NCI-H345 treated with DMSO at 0.1 percent for 48 hours (cell line): ENCODE results near the gene PDZD2.
"Not testable (repeated sequence)": the region's sequence is repeated elsewhere in the genome, so short reads cannot be mapped to it uniquely, and the experiment has no call there.

Experiments
- DNase-seq: peaks from one replicate; lab custom pipeline; 2025; ENCODE audit not compliant: unreplicated experiment; lab: John Stamatoyannopoulos, UW

Gene PDZD2

DNA sequence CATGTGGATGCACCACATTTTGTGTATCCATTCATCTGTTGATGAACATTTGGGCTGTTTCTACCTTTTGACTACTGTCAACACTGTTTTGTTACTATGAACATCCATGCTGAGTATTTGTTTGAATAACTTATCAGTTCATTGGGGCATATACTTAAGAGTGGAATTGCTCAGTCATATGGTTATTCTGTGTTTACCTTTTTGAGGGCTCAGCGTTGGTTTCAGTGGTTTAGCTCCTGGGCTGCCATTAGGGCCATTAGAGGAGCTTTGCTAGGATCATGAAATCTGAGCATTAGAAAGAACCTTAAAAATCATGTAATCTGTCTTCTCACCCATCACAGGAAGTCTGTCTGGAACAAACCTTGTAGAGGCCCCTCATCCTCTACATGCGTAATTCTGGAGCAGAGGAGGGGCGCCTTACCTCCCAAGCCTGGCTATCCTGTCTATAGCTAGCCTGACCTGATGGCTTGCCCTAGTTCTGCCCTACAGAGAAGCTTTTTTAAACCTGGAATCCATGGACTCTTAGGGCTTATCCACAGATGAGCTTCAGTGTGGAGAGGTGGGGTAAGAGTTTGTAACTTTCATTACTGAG, 92.9 kb downstream of the PDZD2 start:
- DNase-seq: no peak

DNA sequence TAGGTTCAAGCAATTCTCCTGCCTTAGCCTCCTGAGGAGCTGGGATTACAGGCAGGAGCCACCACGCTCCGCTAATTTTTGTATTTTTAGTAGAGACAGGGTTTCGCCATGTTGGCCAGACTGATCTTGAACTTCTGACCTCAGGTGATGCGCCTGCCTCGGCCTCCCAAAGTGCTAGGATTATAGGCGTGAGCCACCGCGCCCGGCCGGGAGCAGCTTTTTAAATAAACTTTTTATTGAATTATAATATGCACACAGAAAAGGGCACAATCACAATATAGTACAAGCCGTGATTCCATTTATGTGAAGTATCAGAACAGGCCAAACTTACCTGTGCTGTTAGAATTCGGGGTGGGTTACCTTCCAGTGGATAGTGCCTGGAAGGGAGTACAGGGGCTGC, 93.9 kb downstream of the PDZD2 start:
- DNase-seq: not testable (repeated sequence)

DNA sequence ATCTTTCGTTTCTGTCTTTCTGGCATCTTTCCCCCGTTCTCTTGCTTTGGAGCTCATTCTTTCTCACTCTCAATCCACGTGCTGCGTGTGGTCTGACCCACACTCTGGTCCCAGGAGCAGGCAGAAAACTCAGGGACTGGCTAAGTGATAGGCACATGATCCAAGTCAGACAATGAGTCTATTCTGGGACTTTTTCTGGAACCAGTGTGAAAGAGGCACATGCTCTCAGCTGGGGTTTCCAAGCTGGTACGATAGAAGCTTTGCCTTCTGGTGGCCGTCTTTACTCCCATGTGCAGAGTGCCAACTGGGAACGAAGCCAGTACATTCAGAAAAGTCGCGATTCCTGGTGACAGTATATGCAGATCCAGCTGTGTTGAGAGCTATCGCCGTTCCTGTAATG, 94.4 kb downstream of the PDZD2 start:
- no peak for DNase-seq

DNA sequence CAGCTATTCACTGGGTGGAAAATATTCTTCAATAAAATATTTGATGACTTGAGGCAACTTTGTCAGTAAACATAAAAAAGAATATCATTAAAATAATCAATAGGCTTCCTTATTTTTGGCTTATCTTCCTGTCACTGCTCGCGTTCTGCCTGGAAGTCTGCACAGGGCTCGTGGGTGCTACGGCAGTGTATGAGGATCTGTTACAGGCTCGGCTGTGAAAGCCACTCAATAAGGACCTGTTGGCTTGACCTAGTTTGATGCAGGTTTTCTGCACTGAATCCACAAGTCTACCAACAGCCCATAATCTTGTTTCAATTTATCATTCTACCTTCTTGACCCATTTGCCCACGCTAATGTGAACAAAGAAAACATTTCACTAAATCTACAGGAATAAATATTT, 97.2 kb downstream of the PDZD2 start:
- DNase-seq: no peak

DNA sequence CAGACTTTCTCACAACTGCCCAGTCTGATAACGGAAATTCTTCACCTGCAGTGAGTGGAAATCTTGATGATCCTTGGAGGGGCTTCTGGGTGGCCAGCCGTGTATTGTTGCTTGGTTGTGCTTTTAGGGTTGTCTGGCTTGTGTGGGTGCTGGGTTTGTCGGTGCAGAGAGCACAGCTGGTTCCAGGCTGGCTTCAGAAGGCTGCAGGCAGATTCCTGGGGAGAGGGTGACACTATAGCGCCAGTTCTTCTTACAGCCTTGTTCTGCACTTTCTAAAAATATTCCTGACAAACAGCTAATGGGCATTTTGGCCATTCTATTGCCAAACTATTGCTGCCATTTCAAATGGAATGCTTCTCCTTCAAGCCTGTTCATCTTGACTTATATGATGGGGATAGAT, 99.3 kb downstream of the PDZD2 start:
- no peak for DNase-seq

DNA sequence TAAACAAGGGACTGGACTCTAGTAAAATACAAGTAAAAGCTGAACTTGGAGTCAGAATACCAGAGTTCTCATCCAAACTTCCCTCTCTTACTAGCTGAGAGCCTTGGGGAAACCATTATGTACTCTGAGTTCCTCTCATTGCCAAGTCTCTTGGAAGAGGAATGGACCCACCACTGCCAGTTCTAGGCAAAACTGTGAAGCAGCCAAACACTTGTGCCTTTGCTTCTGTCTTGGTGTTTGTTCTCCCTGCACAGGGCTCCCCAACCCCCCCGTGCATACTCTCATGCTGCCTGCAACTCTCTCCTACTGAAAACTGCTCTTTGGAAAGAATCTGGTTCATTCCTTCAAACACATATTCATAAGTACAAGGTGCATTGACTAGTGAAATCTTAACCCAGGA, 102.6 kb downstream of the PDZD2 start:
- DNase-seq: no peak

DNA sequence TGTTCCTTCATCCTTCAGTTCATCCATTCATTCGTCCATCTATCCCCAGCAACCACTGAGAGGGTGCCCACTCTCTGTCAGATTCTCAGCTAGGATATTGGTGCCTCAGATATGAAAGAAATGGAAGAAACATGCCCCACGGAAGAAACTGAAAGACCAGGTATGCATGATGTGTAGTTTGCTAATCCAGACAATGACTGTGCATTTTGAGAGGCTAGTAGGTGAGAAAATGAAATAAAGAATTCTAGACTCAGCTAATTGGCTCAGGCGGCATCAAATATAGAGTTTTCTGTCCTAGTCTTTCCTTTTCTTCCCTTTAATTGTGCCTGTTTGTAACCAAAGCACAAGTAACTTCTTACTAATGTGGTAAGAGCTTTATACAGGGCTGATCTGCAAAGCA, 104.7 kb downstream of the PDZD2 start:
- no peak for DNase-seq

DNA sequence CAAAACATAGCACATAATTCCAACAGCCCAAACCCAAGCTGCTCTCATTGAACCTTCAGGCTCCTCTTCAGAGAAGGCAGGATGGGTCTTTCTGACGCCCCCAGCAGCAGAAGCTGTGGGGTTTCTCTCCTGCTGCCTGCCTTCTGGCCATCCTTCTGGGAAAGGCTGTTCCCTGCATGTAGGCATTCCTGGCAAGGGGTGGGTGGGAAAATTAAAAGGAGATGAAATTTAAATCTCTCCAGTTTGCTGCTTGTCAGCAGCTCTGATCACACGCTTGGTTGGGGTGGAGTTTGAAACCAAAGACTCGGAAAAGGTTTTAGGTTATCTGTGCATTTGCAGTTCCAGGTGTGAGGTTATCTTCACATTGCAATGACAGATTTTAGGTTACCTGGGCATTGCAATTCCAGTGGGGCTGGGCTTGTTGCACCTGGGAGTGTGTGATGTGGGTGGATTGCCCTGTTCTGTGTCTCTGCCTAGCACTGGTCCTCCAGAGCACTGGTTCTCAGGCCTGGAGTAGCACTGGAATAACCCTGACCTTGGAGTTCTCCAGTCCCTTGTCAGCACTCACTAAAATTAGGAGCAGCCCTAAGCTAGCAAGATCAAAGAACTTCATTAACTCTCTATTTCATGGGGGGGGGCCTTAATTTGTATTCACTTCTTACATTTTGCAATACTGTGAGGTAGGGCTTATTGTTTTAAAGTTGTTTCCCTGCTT, 109.7 kb downstream of the PDZD2 start:
- no peak for DNase-seq

DNA sequence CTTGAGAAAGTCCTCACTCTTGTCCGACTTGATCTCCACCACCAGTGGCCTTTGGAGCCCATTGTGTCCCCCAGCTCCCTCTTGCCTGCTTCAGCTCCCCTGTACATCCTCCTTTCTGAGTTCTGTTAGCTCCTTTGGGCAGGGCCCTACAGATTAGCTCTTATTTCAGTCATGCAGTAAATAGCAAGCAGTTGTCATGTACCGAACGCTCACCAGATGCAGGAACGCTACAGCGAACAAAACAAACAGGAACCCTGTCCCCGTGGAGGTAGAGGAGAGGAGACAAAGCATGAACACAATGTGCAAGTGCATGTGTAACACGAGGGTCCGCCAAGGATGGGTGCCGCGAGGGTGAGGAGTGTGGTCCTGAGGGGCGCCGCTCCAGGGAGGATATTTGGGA, 111.3 kb downstream of the PDZD2 start:
- DNase-seq: no peak

DNA sequence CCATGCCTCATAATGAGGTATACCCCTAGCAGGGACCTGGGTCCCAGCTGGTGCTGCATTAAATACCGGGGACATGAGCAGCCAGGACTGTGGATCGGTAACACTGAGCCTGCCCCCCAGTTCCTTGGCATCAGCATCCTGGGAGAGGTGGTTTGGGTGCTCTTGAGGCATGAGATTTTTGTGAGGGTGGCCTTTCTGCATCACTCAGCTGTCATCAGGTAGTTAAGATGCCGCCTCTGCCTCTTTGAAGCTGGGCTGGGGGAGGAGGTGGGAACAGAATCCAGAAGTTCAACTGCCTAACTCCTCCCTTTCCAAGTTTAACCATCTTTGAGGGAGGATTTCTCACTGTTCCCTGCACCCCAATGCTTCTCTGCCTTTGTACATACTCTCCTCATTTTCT, 112.7 kb downstream of the PDZD2 start:
- no peak for DNase-seq

DNA sequence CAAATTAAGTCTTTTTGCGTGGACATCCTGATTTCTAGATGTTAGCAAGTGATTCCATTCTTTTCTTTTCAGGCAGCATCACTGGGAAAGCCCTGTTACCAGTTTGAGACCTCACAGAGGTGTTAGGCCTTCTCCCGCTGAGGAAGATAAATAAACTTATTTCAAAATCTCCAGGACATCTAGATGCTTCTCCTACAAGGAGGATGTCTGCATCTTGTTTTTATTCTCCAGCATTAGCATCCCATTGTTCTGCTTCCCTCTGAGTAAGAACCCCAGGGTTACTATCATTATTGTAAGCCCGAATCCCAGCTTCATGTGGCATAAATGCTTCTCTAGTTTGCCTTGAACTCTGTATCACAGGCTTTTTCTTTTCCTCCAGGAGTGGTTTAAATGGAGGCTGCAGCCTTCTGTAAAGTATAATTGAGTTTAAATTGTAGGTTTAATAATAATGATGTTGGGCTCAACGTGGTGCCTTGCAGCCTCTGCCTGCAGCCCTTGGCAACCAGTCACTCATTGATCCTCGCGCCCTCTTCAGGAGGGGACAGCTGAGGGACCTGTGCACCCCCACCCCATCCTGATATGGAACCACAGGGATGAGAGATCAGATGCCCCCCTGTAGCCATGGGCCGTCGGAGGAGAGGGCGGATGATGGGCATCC, 114.9 kb downstream of the PDZD2 start:
- no peak for DNase-seq

DNA sequence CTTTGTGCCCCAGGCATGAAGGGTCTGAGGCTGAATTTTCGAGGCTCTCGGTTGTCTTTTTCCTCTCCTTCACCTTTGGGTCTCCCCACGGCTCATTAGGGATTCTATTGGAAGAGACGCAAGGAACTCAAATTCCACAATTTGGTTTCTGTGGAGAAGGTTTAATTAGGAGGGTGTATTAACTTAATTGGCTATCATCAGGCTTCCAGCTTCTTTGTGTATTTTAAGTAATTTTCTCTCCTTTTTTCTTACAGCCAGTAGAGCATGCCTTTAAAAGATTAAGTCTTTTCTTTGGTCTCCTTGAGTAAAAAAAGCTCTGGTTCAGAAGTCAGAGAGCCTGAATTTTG, 115.4 kb downstream of the PDZD2 start:
- no peak for DNase-seq

DNA sequence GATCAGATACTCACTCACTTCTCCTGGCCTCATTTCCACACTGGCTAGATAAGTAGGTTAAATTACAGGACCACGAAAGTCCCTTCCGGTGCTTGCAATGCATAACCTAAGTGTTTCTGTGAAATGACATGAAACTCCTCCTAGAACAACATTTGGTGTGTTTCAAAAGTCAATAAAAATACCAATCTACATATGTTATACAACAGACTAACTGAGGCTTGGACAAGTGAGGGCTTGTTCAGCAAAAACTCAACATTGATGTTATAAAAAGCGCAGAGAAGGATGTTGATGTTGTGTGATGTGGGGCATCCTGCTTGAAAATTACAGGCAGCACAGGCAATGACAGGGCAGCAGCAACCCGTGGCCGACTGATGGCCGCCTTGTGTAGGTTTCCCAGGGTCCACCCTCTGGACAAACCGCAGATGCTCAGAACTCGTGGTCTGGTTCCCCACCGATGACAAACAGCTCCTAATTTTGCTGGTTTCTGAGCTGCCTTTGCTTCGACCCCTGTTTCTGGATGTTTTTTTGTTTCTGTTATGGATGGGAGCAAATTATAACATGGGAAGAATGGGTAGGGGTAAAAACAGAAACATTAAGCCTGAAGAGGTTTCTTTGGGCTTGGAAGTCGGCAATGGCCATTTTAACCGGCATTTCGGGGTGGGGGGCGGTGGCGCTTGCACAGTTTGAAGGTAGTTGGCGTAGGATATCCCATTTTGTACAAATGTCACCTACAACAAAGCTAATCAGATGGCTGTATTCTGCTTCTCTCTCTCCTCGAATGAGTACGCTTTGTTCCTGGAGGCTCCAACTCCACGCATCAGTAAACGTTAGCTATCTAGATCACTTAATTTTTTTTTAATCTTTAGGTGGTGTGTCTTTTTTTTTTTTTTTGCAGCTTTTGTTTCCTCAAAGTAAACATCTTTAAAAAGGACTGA, 116.1 kb downstream of the PDZD2 start:
- no peak for DNase-seq

DNA sequence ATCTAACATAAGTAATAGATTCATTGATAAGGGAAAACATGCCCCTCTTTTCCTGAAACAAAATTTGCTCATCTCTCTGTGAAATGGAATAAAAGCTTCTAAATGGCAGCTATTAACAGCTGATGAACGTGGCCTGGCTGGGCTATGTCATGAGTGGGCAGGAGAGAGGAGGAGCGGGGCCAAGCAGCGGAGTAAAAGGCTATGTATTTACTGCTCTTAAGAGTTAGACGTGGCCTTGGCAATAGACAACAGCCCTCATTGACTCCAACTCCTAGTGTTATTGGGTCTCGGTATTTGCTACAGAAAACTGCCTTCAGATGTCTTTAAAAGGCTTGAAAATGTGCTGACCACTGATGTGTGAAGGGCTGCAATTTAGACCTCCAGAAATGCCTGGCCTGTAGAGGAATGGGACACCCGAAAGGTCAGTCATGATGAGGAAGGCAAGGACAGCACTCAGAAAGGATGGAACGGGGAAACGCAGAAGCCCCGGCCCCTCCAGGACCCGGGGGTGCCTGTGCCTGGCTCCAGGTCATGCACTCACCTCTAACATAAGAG, 116.8 kb downstream of the PDZD2 start:
- no peak for DNase-seq

DNA sequence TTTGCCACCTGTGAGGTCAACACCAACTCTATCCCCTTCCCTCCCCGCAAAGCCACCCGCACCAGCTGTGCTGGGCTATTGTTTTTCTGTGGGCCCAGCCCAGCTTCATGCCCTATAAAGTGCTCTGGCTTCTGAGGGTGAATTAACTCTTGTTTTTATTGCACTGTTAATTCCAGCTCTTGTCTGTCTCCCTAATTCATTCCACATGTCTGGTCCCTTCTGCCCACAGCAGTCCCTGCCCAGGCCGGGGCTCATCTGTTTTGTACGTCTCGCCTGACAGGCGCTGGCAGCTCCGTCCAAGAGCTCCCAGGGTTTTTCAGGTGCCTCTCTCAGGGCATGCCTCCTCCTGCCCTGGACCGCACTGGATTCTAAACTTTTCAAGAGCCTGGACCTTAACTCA, 118.9 kb downstream of the PDZD2 start:
- DNase-seq: no peak

DNA sequence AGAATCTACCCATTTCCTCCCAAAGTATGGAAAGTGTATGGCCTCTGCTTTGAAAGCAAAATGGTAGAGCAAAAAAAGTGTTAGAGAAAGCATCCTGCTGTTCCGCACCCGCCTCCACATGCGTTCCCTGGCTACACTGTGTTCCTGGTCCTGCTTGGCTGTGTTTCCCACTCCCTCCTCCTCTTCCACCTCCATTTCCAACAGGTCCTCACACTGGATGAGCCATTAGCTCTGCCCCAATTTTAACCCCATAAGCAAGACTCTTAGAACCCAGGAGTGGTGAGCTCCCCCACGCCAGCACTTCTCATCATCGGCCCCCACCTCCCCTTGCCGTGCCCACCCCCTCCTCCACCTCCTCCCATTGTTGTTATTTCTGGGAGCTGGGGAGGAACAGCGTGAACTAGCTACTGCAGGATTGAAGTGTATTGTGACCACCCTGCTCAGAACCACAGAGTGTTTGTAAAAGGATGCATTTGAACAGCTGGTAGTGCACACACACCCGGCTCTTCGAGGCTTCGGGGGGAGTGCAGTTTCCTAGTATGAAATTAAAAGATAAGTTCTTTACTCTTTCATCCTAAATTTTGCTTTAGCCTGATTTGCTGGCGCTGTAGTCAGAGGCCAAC, 120.0 kb downstream of the PDZD2 start:
- no peak for DNase-seq

DNA sequence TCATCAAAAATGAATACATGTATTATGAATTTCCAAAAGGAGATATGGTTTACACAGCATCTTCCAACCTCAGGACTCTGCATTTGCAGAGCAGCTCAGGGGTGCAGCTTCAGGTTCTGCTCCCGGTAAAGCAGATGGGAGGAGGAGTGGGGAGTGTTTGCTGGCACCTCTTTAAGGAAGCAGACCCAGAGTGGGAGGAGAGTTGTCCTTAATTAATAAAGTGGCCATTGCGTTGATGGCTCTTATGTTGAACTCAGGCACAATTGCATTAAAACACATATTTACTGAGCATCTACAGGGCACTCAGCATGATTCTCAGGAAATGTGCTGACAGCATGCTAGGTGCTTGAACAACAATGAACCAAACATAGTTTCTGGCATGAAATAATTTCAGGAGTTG, 121.0 kb downstream of the PDZD2 start:
- peak; percentile 21 for DNase-seq

DNA sequence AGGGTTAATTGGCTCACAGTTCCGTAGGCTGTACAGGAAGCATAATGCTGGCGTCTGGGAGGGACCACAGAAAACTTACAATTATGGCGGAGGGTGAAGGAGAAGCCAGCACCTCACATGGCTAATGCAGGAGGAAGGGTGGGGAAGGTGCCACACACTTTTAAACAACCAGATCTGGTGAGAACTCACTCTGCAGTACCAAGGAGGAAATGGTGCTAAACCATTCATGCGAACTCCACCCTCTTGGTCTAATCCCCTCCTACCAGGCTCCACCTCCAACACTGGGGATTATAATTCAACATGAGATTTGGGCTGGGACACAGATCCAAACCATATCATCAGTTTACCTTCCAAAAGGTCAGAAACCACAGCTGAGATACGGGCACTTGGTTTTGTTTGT, 122.9 kb downstream of the PDZD2 start:
- DNase-seq: no peak

DNA sequence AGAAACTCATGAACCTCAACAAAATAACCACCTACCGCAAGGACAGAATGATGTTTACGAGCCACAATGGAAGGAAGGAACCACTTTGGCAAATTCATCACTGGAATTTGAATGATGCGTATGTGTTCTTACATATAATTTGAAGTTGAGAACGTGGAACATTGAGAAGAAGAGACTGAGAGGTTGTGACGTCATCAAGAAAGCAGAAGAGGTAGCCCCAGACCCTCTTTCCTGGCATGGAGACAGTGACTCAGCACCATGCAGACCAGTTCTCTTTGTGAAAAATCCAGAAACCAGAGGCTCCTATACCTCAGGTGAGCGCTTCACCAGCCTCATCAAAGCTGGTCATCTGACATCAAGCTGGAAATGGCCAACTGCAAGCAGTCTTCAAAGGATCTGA, 124.5 kb downstream of the PDZD2 start:
- DNase-seq: no peak

DNA sequence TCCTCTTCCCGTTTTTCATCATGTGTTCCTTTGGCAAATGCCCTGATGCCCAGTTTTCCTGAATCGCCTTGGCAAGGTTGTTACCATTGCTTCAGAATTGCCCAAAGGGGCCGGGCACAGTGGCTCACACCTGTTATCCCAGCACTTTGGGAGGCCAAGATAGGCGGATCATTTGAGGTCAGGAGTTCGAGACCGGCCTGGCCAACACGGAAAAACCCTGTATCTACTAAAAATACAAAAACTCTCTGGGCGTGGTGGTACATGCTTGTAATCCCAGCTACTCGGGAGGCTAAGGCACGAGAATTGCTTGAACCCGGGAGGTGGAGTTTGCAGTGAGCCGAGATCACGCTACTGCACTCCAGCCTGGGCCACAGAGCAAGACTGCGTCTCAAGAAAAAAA, 125.8 kb downstream of the PDZD2 start:
- not testable (repeated sequence) for DNase-seq
